Measurements from ENCODE around the gene ALK.

DNA sequence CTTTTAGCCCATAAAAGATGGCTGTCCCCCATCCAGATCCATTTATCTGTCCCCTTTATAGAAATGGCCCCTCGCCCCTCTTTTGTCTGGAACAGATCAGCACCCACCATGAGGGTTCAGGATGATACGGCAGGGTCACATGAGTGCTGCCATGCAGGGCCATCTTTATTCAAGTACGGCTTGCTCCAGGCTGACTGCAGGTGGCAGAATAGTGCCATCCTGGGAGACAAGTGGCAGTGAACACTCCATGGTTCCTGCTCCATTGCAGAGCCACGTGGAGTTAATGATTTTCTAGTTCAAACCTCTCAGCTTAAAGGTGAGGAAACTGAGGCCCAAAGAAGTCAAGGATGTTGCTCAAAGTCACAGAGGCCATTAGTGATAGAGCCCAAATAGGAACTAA is 625.5 kb downstream of the ALK start:
- TF ChIP-seq CTCF (IDR thresholded peaks at IDR 0.05; ENCODE audit: borderline replicate concordance, extremely low read depth, low read length, poor library complexity, severe bottlenecking), result peak; percentile 30
- TF ChIP-seq EZH2 (IDR thresholded peaks at IDR 0.05; ENCODE audit: borderline replicate concordance, low read depth, low read length, severe bottlenecking), result no peak

Data from DND-41 (cell line).